GM12878 (cell line): ENCODE data around the gene CTNNBL1. TPM values are rescaled to one million over a fixed set of nuclear protein-coding genes. Genes with fewer than 3 reads are reported as not detected.

ENCODE experiments used
- BMI1 ChIP-seq: fragments of 450-650 bp; IDR thresholded peaks from 2 replicates; pipeline ENCODE4 v1.6.1; 2016; ENCODE audit warnings: mild to moderate bottlenecking, moderate library complexity, borderline replicate concordance
- TCF3 ChIP-seq: IDR thresholded peaks from 2 replicates; pipeline ENCODE4 v1.6.1; 2012; ENCODE audit warnings: low read depth, mild to moderate bottlenecking, low read length, borderline replicate concordance; ENCODE audit not compliant: insufficient read depth
- polyA plus RNA-seq, 11 experiments: library from polyadenylated mRNA; depleted of rRNA in 4 of 11; unstranded in 6 of 11; stranded (reverse) in 5 of 11; fragments of >200 nt; fragmentation: Nextera tagmentation in 4 of 11; fragmentation: Illumina TruSeq in 1 of 11; extraction: Ambion mirVana in 4 of 11; extraction: Trizol in 1 of 11; gene quantifications; 1 replicate in 1 of 11; 2 replicates in 10 of 11; pipeline versions ENCODE4 v1.2.1 to v1.2.3, GENCODE V29; 2011 to 2016; ENCODE audit warnings: inconsistent platforms in 2 of 11, missing spikeins in 2 of 11, low read depth in 1 of 11
- total RNA-seq, 4 experiments: library from RNA; depleted of rRNA in 3 of 4; stranded (reverse); fragments of >200 nt in 3 of 4; fragmentation: Illumina TruSeq in 1 of 4; extraction: Trizol in 1 of 4; gene quantifications; 2 replicates each; pipeline versions ENCODE4 v1.2.1 to v1.2.3, GENCODE V29; 2013 to 2021
- TF ChIP-seq, protein P1 (sequence below): fragments of 450-650 bp; IDR thresholded peaks from 2 replicates; pipeline ENCODE4 v1.6.1; 2016; ENCODE audit warnings: mild to moderate bottlenecking, moderate library complexity, borderline replicate concordance
- TF ChIP-seq, protein P2 (sequence below), 3 experiments: IDR thresholded peaks in 2 of 3; conservative IDR thresholded peaks in 1 of 3; 2 replicates each; pipeline ENCODE4 v1.5.1; 2011; ENCODE audit warnings: low read depth in 3 of 3, low read length in 3 of 3, mild to moderate bottlenecking in 3 of 3, control low read depth in 2 of 3, moderate library complexity in 2 of 3, inconsistent platforms in 1 of 3, mixed read lengths in 1 of 3; ENCODE audit not compliant: control insufficient read depth in 2 of 3, insufficient read depth in 1 of 3; ENCODE audit errors: extremely low read depth in 1 of 3
- TF ChIP-seq, protein P3 (sequence below): fragments of 450-650 bp; IDR thresholded peaks from 2 replicates; pipeline ENCODE4 v1.6.1; 2017; ENCODE audit warnings: mild to moderate bottlenecking

Gene CTNNBL1
- total and polyA plus RNA-seq, 10 of the 15 experiments (the other 5 are each of a cell fraction or from before 2014, with no cell fraction given), result 43.1 to 102 (median 67.8) TPM

DNA sequence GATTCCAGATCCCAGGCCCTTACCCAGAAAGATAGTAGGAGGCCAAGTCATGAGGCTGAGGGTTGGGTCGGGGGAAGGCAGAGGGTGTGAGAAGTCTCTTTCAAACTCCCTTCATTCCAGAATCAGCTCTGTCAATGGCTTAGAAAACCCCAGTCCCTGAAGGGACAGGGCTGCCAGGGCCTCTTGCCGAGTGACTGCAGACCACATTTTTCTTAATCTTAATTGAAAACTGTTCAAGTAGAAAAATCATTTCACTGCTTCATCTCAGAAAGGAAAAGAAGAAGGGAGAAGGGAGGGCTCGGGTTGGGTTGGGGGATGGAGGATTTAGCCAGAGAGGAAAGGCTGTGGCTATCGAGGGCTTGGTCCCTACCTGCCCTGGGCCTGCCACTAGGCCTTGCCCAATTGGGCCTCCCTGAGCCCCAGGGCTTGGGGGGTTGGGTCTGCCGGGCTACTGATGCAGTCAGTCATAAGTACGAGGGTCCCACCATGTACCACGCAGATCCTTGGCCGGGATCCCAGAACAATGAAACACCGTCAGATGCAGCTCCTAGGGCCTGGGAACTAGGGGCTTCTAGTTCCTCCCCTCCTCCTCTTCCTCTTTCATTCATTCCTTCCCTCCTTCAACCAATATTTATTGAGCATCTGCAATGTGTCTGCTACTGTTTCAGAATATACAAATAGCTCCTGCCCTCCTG lies 44.0 kb upstream of the CTNNBL1 start (continued):
- TF ChIP-seq, protein P1, sequence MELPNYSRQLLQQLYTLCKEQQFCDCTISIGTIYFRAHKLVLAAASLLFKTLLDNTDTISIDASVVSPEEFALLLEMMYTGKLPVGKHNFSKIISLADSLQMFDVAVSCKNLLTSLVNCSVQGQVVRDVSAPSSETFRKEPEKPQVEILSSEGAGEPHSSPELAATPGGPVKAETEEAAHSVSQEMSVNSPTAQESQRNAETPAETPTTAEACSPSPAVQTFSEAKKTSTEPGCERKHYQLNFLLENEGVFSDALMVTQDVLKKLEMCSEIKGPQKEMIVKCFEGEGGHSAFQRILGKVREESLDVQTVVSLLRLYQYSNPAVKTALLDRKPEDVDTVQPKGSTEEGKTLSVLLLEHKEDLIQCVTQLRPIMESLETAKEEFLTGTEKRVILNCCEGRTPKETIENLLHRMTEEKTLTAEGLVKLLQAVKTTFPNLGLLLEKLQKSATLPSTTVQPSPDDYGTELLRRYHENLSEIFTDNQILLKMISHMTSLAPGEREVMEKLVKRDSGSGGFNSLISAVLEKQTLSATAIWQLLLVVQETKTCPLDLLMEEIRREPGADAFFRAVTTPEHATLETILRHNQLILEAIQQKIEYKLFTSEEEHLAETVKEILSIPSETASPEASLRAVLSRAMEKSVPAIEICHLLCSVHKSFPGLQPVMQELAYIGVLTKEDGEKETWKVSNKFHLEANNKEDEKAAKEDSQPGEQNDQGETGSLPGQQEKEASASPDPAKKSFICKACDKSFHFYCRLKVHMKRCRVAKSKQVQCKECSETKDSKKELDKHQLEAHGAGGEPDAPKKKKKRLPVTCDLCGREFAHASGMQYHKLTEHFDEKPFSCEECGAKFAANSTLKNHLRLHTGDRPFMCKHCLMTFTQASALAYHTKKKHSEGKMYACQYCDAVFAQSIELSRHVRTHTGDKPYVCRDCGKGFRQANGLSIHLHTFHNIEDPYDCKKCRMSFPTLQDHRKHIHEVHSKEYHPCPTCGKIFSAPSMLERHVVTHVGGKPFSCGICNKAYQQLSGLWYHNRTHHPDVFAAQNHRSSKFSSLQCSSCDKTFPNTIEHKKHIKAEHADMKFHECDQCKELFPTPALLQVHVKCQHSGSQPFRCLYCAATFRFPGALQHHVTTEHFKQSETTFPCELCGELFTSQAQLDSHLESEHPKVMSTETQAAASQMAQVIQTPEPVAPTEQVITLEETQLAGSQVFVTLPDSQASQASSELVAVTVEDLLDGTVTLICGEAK, result no peak
- TF ChIP-seq TCF3 (no peak), BMI1 (no peak)
- TF ChIP-seq, protein P2, sequence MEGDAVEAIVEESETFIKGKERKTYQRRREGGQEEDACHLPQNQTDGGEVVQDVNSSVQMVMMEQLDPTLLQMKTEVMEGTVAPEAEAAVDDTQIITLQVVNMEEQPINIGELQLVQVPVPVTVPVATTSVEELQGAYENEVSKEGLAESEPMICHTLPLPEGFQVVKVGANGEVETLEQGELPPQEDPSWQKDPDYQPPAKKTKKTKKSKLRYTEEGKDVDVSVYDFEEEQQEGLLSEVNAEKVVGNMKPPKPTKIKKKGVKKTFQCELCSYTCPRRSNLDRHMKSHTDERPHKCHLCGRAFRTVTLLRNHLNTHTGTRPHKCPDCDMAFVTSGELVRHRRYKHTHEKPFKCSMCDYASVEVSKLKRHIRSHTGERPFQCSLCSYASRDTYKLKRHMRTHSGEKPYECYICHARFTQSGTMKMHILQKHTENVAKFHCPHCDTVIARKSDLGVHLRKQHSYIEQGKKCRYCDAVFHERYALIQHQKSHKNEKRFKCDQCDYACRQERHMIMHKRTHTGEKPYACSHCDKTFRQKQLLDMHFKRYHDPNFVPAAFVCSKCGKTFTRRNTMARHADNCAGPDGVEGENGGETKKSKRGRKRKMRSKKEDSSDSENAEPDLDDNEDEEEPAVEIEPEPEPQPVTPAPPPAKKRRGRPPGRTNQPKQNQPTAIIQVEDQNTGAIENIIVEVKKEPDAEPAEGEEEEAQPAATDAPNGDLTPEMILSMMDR (IDR thresholded peaks at IDR 0.05 in 2 of 3, conservative IDR thresholded peaks at IDR 0.05 in 1 of 3; ENCODE audit: control insufficient read depth in 2 of 3, extremely low read depth in 1 of 3, insufficient read depth in 1 of 3, low read depth in 3 of 3, low read length in 3 of 3), result no peak
- TF ChIP-seq, protein P3, sequence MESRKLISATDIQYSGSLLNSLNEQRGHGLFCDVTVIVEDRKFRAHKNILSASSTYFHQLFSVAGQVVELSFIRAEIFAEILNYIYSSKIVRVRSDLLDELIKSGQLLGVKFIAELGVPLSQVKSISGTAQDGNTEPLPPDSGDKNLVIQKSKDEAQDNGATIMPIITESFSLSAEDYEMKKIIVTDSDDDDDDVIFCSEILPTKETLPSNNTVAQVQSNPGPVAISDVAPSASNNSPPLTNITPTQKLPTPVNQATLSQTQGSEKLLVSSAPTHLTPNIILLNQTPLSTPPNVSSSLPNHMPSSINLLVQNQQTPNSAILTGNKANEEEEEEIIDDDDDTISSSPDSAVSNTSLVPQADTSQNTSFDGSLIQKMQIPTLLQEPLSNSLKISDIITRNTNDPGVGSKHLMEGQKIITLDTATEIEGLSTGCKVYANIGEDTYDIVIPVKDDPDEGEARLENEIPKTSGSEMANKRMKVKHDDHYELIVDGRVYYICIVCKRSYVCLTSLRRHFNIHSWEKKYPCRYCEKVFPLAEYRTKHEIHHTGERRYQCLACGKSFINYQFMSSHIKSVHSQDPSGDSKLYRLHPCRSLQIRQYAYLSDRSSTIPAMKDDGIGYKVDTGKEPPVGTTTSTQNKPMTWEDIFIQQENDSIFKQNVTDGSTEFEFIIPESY, result no peak
- TF ChIP-seq, all 136 proteins: peak for 0
